ENCODE results near the gene NIPAL1.

The NIPAL1 gene

GRCh38 chr4:48024522-48024921, 8.0 kb downstream of the NIPAL1 start:
- TF ChIP-seq CTCF (conservative IDR thresholded peaks at IDR 0.05; ENCODE audit: low read depth, low read length) = no peak
- no peak overlapping the region for H3K4me3 ChIP-seq (ENCODE audit: low read depth, low read length)
- peak; percentile 8 for DNase-seq (ENCODE audit: low read depth)

GRCh38 chr4:48025005-48025404, 8.4 kb downstream of the NIPAL1 start:
- H3K4me3 ChIP-seq (ENCODE audit: low read depth, low read length) = no peak overlapping the region
- peak; percentile 59 for DNase-seq (ENCODE audit: low read depth)
- TF ChIP-seq CTCF (conservative IDR thresholded peaks at IDR 0.05; ENCODE audit: low read depth, low read length) = no peak

GRCh38 chr4:48027653-48028052, 11.1 kb downstream of the NIPAL1 start:
- TF ChIP-seq CTCF (conservative IDR thresholded peaks at IDR 0.05; ENCODE audit: low read depth, low read length) = no peak
- H3K4me3 ChIP-seq (ENCODE audit: low read depth, low read length) = no peak overlapping the region
- no peak for DNase-seq (ENCODE audit: low read depth)

- no peak for DNase-seq (ENCODE audit: low read depth)
- TF ChIP-seq CTCF (conservative IDR thresholded peaks at IDR 0.05; ENCODE audit: low read depth, low read length) = no peak
- no peak overlapping the region for H3K4me3 ChIP-seq (ENCODE audit: low read depth, low read length)
Measured at GRCh38 chr4:48028696-48029095, 12.1 kb downstream of the NIPAL1 start.

- TF ChIP-seq CTCF (conservative IDR thresholded peaks at IDR 0.05; ENCODE audit: low read depth, low read length) = no peak
- peak; percentile 28 for DNase-seq (ENCODE audit: low read depth)
Measured at GRCh38 chr4:48030470-48030869, 13.9 kb downstream of the NIPAL1 start.

GRCh38 chr4:48031802-48032525, 15.4 kb downstream of the NIPAL1 start:
- TF ChIP-seq CTCF (conservative IDR thresholded peaks at IDR 0.05; ENCODE audit: low read depth, low read length) = no peak
- peak; percentile 82 for DNase-seq (ENCODE audit: low read depth)
- H3K4me3 ChIP-seq (ENCODE audit: low read depth, low read length) = no peak overlapping the region

More at GRCh38 chr4:48030470-48030869, 13.9 kb downstream of the NIPAL1 start:
- H3K4me3 ChIP-seq (ENCODE audit: low read depth, low read length) = no peak overlapping the region

- no peak for TF ChIP-seq CTCF (conservative IDR thresholded peaks at IDR 0.05; ENCODE audit: low read depth, low read length)
- peak; percentile 62 for DNase-seq (ENCODE audit: low read depth)
- H3K4me3 ChIP-seq (ENCODE audit: low read depth, low read length) = no peak overlapping the region
Measured at GRCh38 chr4:48032721-48033120, 16.1 kb downstream of the NIPAL1 start.

All from choroid plexus epithelial cell (primary cell).